Choroid plexus epithelial cell (primary cell): ENCODE measurements around the gene PTPRE.

Source experiments
- DNase-seq: peaks from one replicate; pipeline ENCODE4 v3.0.0-alpha.2; 2010; ENCODE audit warnings: low read depth
- H3K4me3 ChIP-seq: 2 replicates; pipeline ENCODE4 v1.5.1; 2011; ENCODE audit warnings: low read depth, mild to moderate bottlenecking, control low read depth, low read length, moderate library complexity
- CTCF ChIP-seq: conservative IDR thresholded peaks from 2 replicates; pipeline ENCODE4 v1.5.1; 2011; ENCODE audit warnings: low read depth, mild to moderate bottlenecking, control low read depth, inconsistent platforms, low read length, moderate library complexity

The PTPRE gene

GRCh38 chr10:128130051-128130450 lies 223.1 kb downstream of the PTPRE start:
- DNase-seq: peak; percentile 51
- H3K4me3 ChIP-seq: no peak overlapping the region
- no peak for TF ChIP-seq CTCF
